Skeletal muscle satellite cell (primary cell): Measurements from ENCODE around the gene MYLK.

ENCODE experiments used
- H3K27me3 ChIP-seq: 2 replicates; pipeline ENCODE4 v1.7.0; 2013; ENCODE audit warnings: low read length; ENCODE audit not compliant: control insufficient read depth, insufficient read depth
- H3K36me3 ChIP-seq: 2 replicates; pipeline ENCODE4 v1.7.0; 2013; ENCODE audit warnings: mild to moderate bottlenecking, control low read depth, low read length; ENCODE audit not compliant: insufficient read depth
- H3K4me1 ChIP-seq: 2 replicates; pipeline ENCODE4 v1.7.0; 2013; ENCODE audit warnings: low read length; ENCODE audit not compliant: control insufficient read depth, insufficient read depth
- H3K4me2 ChIP-seq: 2 replicates; pipeline ENCODE4 v1.7.0; 2013; ENCODE audit warnings: mild to moderate bottlenecking, low read length
- H3K4me3 ChIP-seq: 2 replicates; pipeline ENCODE4 v1.7.0; 2013; ENCODE audit warnings: low read length
- H3K9ac ChIP-seq: 2 replicates; pipeline ENCODE4 v1.7.0; 2013; ENCODE audit warnings: mild to moderate bottlenecking, low read depth, low read length, moderate library complexity
- H3K9me3 ChIP-seq: replicated peaks from 2 replicates; pipeline ENCODE4 v1.7.0; 2013; ENCODE audit warnings: mild to moderate bottlenecking, control low read depth, low read length

The MYLK gene

DNA sequence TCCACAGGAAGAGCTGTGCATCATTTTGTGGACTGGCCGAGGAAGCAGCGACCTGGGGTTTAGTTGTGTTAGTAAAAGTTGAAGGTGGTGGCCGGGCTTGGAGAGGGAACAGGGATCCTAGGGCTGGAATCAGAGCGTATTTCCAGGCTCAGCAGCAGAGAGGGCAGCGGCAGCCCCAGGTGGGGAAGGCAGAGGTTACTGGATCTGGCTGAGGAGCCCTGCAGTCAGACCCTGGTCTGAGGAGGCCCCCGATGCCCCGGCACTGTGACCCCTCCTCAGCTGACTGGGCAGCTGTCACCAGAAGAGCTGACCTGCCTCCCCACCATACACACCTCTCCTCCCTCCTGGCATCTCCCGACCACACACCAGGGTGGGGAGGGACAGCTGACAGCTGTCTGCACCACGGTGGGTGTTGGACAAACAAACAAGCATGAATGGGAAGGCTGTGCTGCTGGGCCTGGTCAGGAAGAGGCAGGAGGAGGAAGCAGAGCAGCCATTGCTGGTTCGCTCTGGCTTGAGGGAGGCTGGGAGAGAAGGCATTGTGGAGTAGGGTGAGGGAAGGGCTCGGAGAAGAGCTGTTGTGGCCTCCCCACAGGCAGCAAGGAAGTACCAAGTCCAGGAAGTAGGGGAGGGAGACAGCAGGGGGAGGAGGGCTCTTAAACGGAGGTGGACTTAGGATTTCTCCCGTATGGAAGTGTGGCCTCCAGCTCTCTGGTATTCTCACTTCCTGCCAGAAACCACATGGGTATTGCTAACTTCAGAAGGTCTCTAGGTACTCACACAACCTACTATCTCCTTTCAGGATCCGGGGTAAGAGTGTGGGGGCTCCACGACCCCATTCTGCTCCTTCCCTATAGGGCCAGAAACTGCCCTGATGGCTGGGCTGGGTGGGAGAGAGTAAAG, 249.7 kb downstream of the MYLK start:
- Histone ChIP-seq H3K4me3 (no peak overlapping the region), H3K4me2 (no peak overlapping the region), H3K9ac (no peak overlapping the region), H3K9me3 (no peaks in the 10 kb centered on the region), H3K36me3 (peaks cover 3% of the 10 kb centered on the region), H3K27me3 (no peaks in the 10 kb centered on the region), H3K4me1 (peaks cover 5% of the 10 kb centered on the region)

DNA sequence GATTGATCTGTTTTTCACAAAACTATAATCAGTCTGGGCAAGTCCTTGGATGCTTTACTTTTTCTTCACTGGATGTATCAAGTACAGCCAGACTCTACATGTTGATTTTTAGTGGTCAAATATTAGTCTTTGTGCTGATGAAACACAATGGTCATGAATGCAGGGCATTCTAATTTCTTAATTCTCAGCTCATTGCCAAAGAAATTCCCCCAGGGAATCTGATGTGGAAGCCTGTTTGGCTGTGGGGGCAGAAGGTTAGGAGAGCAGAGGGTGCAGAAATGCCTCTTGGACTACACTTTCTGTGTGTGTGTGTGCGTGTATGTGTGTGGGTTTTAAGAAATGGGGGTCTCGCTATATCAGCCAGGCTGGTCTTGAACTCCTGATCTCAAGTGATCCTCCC, 250.6 kb downstream of the MYLK start:
- Histone ChIP-seq H3K9ac (no peak overlapping the region), H3K27me3 (no peaks in the 10 kb centered on the region), H3K4me1 (peaks cover 5% of the 10 kb centered on the region), H3K36me3 (peaks cover 3% of the 10 kb centered on the region), H3K4me2 (no peak overlapping the region), H3K9me3 (no peaks in the 10 kb centered on the region), H3K4me3 (no peak overlapping the region)

DNA sequence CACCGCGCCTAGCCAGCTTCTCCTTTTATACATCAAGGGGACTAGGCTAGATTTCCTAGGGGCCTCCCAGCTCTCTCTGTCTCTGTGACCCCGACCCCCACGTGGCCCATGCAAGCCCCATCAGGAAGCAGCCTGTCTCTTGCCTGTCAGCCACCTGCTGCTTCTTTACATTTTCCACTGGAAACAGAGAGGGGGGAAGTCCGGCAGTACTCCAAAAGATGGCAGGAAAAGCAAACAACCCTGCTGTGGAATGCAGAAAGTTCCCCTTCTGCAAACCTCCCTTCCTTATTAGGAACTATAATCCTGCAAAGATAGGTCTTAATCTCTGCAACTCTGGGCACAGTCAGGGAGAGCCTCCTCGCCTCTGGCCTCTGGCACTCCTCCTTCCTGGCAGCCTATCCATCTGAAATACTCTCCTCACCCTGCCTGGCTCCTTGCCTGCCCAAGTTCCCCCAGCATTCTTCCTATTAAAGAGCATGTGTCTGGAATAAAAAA, 251.9 kb downstream of the MYLK start:
- Histone ChIP-seq H3K4me3 (no peak overlapping the region), H3K4me1 (peaks cover 5% of the 10 kb centered on the region), H3K36me3 (peaks cover 3% of the 10 kb centered on the region), H3K4me2 (no peak overlapping the region), H3K9me3 (no peaks in the 10 kb centered on the region), H3K27me3 (no peaks in the 10 kb centered on the region), H3K9ac (no peak overlapping the region)

DNA sequence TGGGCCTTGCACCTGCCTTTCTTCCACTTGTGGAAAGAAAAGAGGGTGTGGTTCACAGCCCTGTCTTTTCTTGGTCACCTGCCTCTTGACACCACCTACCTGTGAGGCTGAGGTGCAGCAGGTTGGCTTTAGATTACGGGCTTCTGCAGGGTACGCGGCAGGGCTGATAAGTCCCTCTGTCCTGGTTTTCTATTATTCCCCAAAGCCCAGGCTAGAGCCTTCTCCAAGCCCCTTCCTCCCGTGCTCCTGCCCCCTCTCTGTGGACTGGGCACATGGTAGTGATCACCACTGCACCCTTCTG, 254.4 kb downstream of the MYLK start:
- no peak overlapping the region for H3K9ac ChIP-seq
- no peak overlapping the region for H3K4me2 ChIP-seq
- no peaks in the 10 kb centered on the region for H3K9me3 ChIP-seq
- H3K4me1 ChIP-seq, result peaks cover 4% of the 10 kb centered on the region
- no peak overlapping the region for H3K4me3 ChIP-seq
- peaks cover 3% of the 10 kb centered on the region for H3K36me3 ChIP-seq
- H3K27me3 ChIP-seq, result no peaks in the 10 kb centered on the region

DNA sequence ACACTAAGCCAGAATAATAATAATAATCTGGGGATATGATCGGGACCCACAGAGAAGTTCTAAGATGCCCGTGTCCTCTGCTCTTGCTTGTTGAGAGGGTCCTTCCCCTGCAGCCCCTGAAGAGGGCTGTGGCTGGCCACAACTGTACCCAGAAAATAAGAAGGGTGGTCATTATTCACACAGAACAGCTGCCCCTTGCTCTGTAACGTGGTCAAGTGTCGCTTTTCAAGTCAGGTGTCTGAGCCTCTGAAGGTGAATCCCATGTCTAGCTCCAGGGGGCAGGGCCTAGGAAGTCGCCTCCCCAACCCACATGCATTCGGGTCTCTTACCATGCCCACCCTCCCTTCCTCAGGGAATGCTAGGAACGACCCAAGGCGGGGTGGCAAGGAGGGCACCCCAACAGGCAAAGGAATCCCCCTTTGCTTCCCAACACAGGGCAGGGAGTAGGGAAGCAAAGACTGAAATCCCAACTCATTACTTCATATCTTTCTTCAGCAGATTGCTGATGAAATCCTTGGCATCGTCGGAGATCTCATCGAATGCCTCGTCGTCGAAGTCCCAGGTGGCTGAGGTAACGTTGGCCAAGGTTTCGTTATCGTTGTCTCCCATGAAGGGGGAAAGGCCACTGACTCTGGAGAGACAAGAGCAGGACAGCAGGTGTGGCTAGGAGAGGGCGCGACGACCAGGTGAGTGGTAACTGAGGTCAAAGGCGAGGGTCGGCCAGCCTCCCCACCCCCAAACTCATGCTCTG, 255.0 kb downstream of the MYLK start:
- Histone ChIP-seq H3K27me3 (no peaks in the 10 kb centered on the region), H3K4me2 (no peak overlapping the region), H3K4me3 (no peak overlapping the region), H3K4me1 (no peaks in the 10 kb centered on the region), H3K36me3 (peaks cover 3% of the 10 kb centered on the region), H3K9ac (no peak overlapping the region), H3K9me3 (no peaks in the 10 kb centered on the region)

DNA sequence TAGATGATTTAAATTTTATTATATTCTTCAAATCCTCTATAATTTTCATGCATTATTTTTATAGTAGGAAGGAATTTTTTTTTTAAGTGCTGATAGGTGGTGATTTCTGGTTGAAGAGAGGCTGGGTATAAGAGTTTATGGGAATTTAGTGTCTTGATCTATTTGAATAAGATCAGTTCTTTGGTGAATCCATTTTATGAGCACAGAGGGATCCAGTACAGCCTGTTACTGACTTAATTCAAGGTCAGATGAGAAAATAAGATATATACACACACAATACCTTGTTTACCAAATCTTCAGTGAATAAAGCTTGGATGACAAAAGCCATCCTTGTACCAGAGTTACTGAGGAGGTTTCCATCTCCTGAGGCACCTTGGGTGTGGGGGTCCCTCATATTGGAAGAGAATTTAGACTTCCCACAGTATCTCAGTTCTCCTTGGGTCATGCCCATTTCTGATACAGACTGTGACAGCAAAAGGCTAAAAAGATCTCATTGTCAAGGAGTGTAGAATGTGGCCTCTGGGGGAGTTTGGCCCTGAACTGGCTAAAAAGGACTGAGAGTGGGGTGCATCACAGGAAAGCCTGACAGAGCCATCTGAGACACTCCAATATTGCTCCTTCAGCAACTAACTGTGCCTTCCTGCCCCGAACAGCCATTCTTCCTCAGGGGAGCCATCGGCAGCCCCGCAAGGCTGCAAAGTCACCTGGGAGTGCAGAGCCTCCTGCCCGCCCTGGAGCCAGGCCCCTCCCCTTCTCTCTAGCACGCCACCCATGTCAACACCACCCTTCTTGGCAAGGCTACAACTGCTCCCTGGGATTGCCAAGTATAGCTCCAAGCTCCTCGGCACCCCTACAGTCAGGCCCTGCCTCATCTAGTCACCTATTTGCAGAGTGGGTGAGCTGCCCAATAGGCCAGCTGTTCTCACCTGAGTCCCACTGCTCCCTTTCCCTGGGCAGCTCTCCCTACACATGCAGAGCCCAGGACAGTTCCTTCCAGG, 256.2 kb downstream of the MYLK start:
- no peaks in the 10 kb centered on the region for H3K9me3 ChIP-seq
- no peaks in the 10 kb centered on the region for H3K27me3 ChIP-seq
- no peak overlapping the region for H3K9ac ChIP-seq
- no peak overlapping the region for H3K4me3 ChIP-seq
- H3K4me1 ChIP-seq, result peaks cover 4% of the 10 kb centered on the region
- H3K36me3 ChIP-seq, result peaks cover 3% of the 10 kb centered on the region
- no peak overlapping the region for H3K4me2 ChIP-seq

DNA sequence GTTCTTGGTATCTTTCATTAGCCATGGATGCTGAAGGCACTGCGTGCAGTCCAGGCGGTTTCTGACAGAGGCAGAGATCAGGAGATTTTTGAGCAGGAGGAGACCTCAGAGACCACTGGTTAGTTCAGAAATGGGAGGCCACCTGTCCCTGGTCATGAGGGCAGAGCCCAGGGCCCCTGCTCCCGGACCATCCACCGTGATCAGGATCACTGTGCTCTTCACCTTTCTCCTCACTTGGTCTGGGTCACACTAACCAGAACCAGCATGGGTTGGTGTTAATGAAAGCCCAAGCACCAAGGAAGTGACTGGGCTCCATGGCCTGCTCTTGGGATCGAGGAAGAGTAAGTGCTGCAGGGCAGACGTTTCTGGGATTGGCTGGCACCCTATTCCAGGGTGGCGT, 257.3 kb downstream of the MYLK start:
- Histone ChIP-seq H3K4me1 (peaks cover 4% of the 10 kb centered on the region), H3K4me2 (no peak overlapping the region), H3K4me3 (no peak overlapping the region), H3K36me3 (peaks cover 3% of the 10 kb centered on the region), H3K9me3 (no peaks in the 10 kb centered on the region), H3K27me3 (no peaks in the 10 kb centered on the region), H3K9ac (no peak overlapping the region)

DNA sequence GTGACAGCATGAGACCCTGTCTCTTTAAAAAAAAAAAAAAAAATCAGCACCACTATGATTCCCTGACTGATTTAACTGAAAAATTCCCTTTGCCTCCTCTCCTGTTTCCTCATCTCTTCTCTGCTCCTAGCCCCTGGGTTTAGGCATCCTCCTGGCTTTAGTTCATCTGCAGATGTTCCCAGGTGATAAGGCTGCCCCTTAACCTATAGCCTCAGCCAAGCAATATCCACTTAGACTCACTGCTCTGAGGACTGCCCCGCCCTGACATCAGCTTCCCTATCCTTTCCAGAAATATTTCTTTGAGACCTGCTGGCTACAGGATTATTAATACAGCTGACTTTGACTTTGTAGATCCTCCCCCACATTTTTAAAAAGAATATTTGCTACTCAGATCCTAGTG, 259.8 kb downstream of the MYLK start:
- Histone ChIP-seq H3K36me3 (no peaks in the 10 kb centered on the region), H3K27me3 (no peaks in the 10 kb centered on the region), H3K4me3 (no peak overlapping the region), H3K4me2 (no peak overlapping the region), H3K4me1 (peaks cover 5% of the 10 kb centered on the region), H3K9me3 (no peaks in the 10 kb centered on the region), H3K9ac (no peak overlapping the region)

DNA sequence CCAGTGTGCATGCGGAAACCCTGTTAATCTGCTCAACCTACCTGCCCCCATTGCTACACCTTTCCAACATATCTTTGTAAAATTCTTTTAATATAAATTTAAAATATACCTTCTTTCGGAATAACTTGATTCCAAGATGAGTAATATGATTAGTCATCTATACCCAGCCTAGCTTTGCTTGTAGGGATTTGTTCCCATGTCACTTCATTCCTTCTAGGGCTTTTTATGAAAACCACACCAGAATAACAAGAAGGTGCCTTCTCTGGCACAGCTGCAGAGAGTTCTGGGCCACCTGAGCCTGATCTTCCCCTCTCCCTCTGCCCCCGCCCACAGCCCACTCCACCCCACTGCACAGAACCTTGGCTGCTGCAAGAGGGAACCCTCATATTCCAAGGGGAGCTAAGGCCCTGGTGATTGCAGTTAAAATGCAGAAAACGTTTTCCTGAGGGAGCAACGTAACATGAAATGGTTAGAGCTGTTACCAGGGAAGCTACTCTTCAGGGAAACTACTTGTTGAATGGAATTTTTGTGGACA, 260.7 kb downstream of the MYLK start:
- no peaks in the 10 kb centered on the region for H3K9me3 ChIP-seq
- H3K4me3 ChIP-seq, result no peak overlapping the region
- no peak overlapping the region for H3K9ac ChIP-seq
- H3K4me2 ChIP-seq, result no peak overlapping the region
- peaks cover 14% of the 10 kb centered on the region for H3K4me1 ChIP-seq
- no peaks in the 10 kb centered on the region for H3K36me3 ChIP-seq
- H3K27me3 ChIP-seq, result no peaks in the 10 kb centered on the region

DNA sequence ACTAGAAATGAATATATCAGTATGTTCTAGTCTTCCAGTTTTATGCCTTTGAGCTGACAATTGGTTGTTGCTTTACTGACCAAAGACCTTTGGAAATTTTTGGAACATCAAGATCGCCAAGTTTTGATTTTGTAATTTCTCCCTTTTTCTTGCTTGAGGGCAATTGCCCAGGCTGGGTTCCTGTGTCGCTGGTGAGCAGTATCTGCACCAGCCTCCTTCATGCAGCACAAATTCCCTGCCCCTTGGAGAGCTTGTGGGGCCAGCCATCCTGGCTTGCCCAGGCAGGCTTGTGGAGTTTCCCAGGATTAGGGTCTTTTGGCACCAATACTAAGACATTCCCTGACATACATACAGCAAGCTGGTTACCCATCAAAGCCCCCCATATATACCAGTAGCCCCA, 261.4 kb downstream of the MYLK start:
- Histone ChIP-seq H3K9me3 (no peaks in the 10 kb centered on the region), H3K4me1 (peaks cover 18% of the 10 kb centered on the region), H3K4me2 (no peak overlapping the region), H3K4me3 (no peak overlapping the region), H3K9ac (no peak overlapping the region), H3K27me3 (no peaks in the 10 kb centered on the region), H3K36me3 (no peaks in the 10 kb centered on the region)

DNA sequence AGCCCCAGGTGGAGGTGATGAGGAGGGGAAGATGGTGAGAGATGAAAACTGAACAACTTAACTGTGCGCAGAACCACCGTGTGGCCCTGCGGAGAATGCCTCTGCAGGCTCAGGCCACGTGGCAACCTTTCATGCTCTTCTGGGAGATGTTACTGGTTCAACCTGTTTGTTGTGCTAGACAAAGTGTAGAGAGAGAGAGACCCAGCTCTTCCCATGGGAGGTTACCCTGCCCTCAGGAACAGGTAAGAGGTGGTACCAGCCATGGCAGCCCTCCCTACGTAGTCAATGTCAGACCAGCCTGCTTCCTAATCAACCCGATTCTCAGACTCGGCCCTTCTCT, 262.3 kb downstream of the MYLK start:
- Histone ChIP-seq H3K4me2 (no peak overlapping the region), H3K36me3 (no peaks in the 10 kb centered on the region), H3K27me3 (no peaks in the 10 kb centered on the region), H3K4me3 (no peak overlapping the region), H3K9me3 (no peaks in the 10 kb centered on the region), H3K4me1 (peaks cover 18% of the 10 kb centered on the region), H3K9ac (no peak overlapping the region)
